HAP-1 (cell line): Measurements from ENCODE around the gene COPRS.

Experiments used
- DNase-seq, 2 experiments: peaks; one replicate each; pipeline ENCODE4 v3.0.0-alpha.2; 2016 to 2020; ENCODE audit warnings: low spot score in 2 of 2
- H3K27me3 ChIP-seq: fragments of 250-450 bp; sonication (Bioruptor Pico); 2 replicates; pipeline ENCODE4 v1.5.1; 2020; ENCODE audit warnings: low read depth, mild to moderate bottlenecking, moderate library complexity
- H3K36me3 ChIP-seq: fragments of 250-450 bp; sonication (Bioruptor Pico); replicated peaks from 2 replicates; pipeline ENCODE4 v1.5.1; 2020; ENCODE audit warnings: mild to moderate bottlenecking
- H3K4me1 ChIP-seq: fragments of 250-450 bp; sonication (Bioruptor Pico); 2 replicates; pipeline ENCODE4 v1.5.1; 2020; ENCODE audit warnings: mild to moderate bottlenecking
- H3K4me3 ChIP-seq: fragments of 250-450 bp; sonication (Bioruptor Pico); 2 replicates; pipeline ENCODE4 v1.5.1; 2020; ENCODE audit warnings: mild to moderate bottlenecking, moderate library complexity
- H3K9me3 ChIP-seq: fragments of 250-450 bp; sonication (Bioruptor Pico); 2 replicates; pipeline ENCODE4 v1.5.1; 2020; ENCODE audit warnings: mild to moderate bottlenecking, moderate library complexity
- in situ Hi-C: fragments of 300-500 bp; cut with MboI; formaldehyde crosslinking; loops from 3 replicates; pipeline ENCODE4 v1.14.3; 2020; ENCODE audit warnings: low sequenced_read_pairs, inconsistent platforms, mixed read lengths

The COPRS gene

GRCh38 chr17:31858642-31859486, at the start of gene COPRS:
Gene COPRS, minus strand, starts transcription at chr17:31859244. Its CDS starts 45 bp downstream, at chr17:31859199.
- peaks cover 17% of the 10 kb centered on the region for H3K4me1 ChIP-seq
- H3K9me3 ChIP-seq, result no peaks in the 10 kb centered on the region
- peaks cover 43% of the 10 kb centered on the region for H3K36me3 ChIP-seq
- in situ Hi-C loops, result no loop called here
- H3K27me3 ChIP-seq, result no peaks in the 10 kb centered on the region
- DNase-seq, result peak; percentile 79 to 95
- peak within 1 kb of the TSS; percentile 54 for H3K4me3 ChIP-seq

GRCh38 chr17:31908386-31908785, 49.3 kb upstream of the COPRS start:
- Histone ChIP-seq H3K4me1 (peaks cover 10% of the 10 kb centered on the region), H3K27me3 (no peaks in the 10 kb centered on the region), H3K36me3 (no peaks in the 10 kb centered on the region), H3K9me3 (no peaks in the 10 kb centered on the region), H3K4me3 (no peak overlapping the region)
- in situ Hi-C loops, result no loop called here
- no peak for DNase-seq

- Histone ChIP-seq H3K27me3 (no peaks in the 10 kb centered on the region), H3K9me3 (no peaks in the 10 kb centered on the region), H3K4me1 (peaks cover 10% of the 10 kb centered on the region), H3K4me3 (no peak overlapping the region), H3K36me3 (no peaks in the 10 kb centered on the region)
- in situ Hi-C loops, result no loop called here
- DNase-seq, result peak; percentile 20 to 58
Observed at GRCh38 chr17:31907342-31907962, 48.4 kb upstream of the COPRS start.

GRCh38 chr17:31903401-31903800, 44.4 kb upstream of the COPRS start:
- Histone ChIP-seq H3K4me1 (peaks cover 10% of the 10 kb centered on the region), H3K4me3 (no peak overlapping the region), H3K9me3 (no peaks in the 10 kb centered on the region; the same call in 1 of the 2 replicates), H3K36me3 (peaks cover 12% of the 10 kb centered on the region), H3K27me3 (no peaks in the 10 kb centered on the region)
- in situ Hi-C loops, result no loop called here
- no peak for DNase-seq

- Histone ChIP-seq H3K36me3 (peaks cover 19% of the 10 kb centered on the region), H3K27me3 (no peaks in the 10 kb centered on the region), H3K9me3 (no peaks in the 10 kb centered on the region; the same call in 1 of the 2 replicates), H3K4me3 (no peak overlapping the region), H3K4me1 (peaks cover 3% of the 10 kb centered on the region)
- in situ Hi-C loops, result no loop called here
- no peak for DNase-seq
Observed at GRCh38 chr17:31902693-31903092, 43.6 kb upstream of the COPRS start.

GRCh38 chr17:31900877-31901276, 41.8 kb upstream of the COPRS start:
- peaks cover 35% of the 10 kb centered on the region for H3K36me3 ChIP-seq
- peak overlapping the region; percentile 64 for H3K4me3 ChIP-seq
- H3K27me3 ChIP-seq, result no peaks in the 10 kb centered on the region
- in situ Hi-C loops, result no loop called here
- DNase-seq, result peak in 1 of 2 experiments; percentile 4
- no peaks in the 10 kb centered on the region; the same call in 1 of the 2 replicates for H3K4me1 ChIP-seq
- no peaks in the 10 kb centered on the region; the same call in 1 of the 2 replicates for H3K9me3 ChIP-seq

- Histone ChIP-seq H3K36me3 (peaks cover 88% of the 10 kb centered on the region), H3K4me1 (no peaks in the 10 kb centered on the region), H3K9me3 (no peaks in the 10 kb centered on the region), H3K27me3 (no peaks in the 10 kb centered on the region), H3K4me3 (no peak overlapping the region)
- DNase-seq, result no peak
- in situ Hi-C loops, result no loop called here
Observed at GRCh38 chr17:31888124-31888523, 29.1 kb upstream of the COPRS start.

- Histone ChIP-seq H3K36me3 (peaks cover 82% of the 10 kb centered on the region), H3K4me1 (peaks cover 8% of the 10 kb centered on the region), H3K27me3 (no peaks in the 10 kb centered on the region), H3K4me3 (no peak overlapping the region), H3K9me3 (no peaks in the 10 kb centered on the region)
- in situ Hi-C loops, result no loop called here
- no peak for DNase-seq
Observed at GRCh38 chr17:31882571-31882970, 23.5 kb upstream of the COPRS start.

GRCh38 chr17:31880311-31880710, 21.3 kb upstream of the COPRS start:
- in situ Hi-C loops, result no loop called here
- peaks cover 8% of the 10 kb centered on the region for H3K4me1 ChIP-seq
- no peak for DNase-seq
- no peaks in the 10 kb centered on the region for H3K9me3 ChIP-seq
- peaks cover 79% of the 10 kb centered on the region for H3K36me3 ChIP-seq
- H3K4me3 ChIP-seq, result no peak overlapping the region
- H3K27me3 ChIP-seq, result no peaks in the 10 kb centered on the region

- Histone ChIP-seq H3K36me3 (peaks cover 78% of the 10 kb centered on the region), H3K4me3 (no peak overlapping the region), H3K9me3 (no peaks in the 10 kb centered on the region), H3K4me1 (peaks cover 8% of the 10 kb centered on the region), H3K27me3 (no peaks in the 10 kb centered on the region)
- no peak for DNase-seq
- in situ Hi-C loops, result no loop called here
Observed at GRCh38 chr17:31878703-31879073, 19.6 kb upstream of the COPRS start.

- Histone ChIP-seq H3K27me3 (no peaks in the 10 kb centered on the region), H3K4me3 (no peak overlapping the region), H3K36me3 (peaks cover 84% of the 10 kb centered on the region), H3K4me1 (peaks cover 8% of the 10 kb centered on the region), H3K9me3 (no peaks in the 10 kb centered on the region)
- in situ Hi-C loops, result no loop called here
- peak in 1 of 2 experiments; percentile 49 for DNase-seq
Observed at GRCh38 chr17:31877911-31878702, 19.1 kb upstream of the COPRS start.

GRCh38 chr17:31877341-31877740, 18.3 kb upstream of the COPRS start:
- peaks cover 87% of the 10 kb centered on the region for H3K36me3 ChIP-seq
- in situ Hi-C loops, result no loop called here
- H3K4me3 ChIP-seq, result no peak overlapping the region
- no peak for DNase-seq
- peaks cover 8% of the 10 kb centered on the region for H3K4me1 ChIP-seq
- H3K9me3 ChIP-seq, result no peaks in the 10 kb centered on the region
- H3K27me3 ChIP-seq, result no peaks in the 10 kb centered on the region

GRCh38 chr17:31875081-31875480, 16.0 kb upstream of the COPRS start:
- H3K4me1 ChIP-seq, result peaks cover 8% of the 10 kb centered on the region
- H3K36me3 ChIP-seq, result peaks cover 88% of the 10 kb centered on the region
- no peak overlapping the region for H3K4me3 ChIP-seq
- no peaks in the 10 kb centered on the region for H3K9me3 ChIP-seq
- DNase-seq, result no peak
- in situ Hi-C loops, result no loop called here
- H3K27me3 ChIP-seq, result no peaks in the 10 kb centered on the region
